Esophagus muscularis mucosa (tissue), 4 donors: ENCODE measurements around the gene ERV3-1.
"Not testable (repeated sequence)": the region's sequence is repeated elsewhere in the genome, so short reads cannot be mapped to it uniquely, and the experiment has no call there.

Source experiments
- CTCF ChIP-seq, 3 experiments: fragments of 200-600 bp in 2 of 3; fragments of 450-650 bp in 1 of 3; sonication (generic) in 2 of 3; IDR thresholded peaks; one replicate each; pipeline ENCODE4 v1.5.1; 2017 to 2019; ENCODE audit warnings: antibody characterized with exemption in 3 of 3, mild to moderate bottlenecking in 2 of 3, moderate library complexity in 1 of 3
- EP300 ChIP-seq: sonication (generic); formaldehyde crosslinking; IDR thresholded peaks from one replicate; pipeline ENCODE4 v1.6.1; 2017; ENCODE audit warnings: antibody characterized with exemption
- POLR2A ChIP-seq: fragments of 450-650 bp; IDR thresholded peaks from one replicate; pipeline ENCODE4 v1.6.1; 2017; ENCODE audit warnings: antibody characterized with exemption, moderate library complexity, mild to moderate bottlenecking, low read depth

- not testable (repeated sequence) for TF ChIP-seq EP300; POLR2A; CTCF (IDR thresholded peaks at IDR 0.05)
These were observed 2.9 kb upstream of the ERV3-1 start for GRCh38 chr7:65009394-65009793.
